Mesendoderm (in vitro differentiated cells): ENCODE data around the gene DIS3L.
A peak's percentile ranks its signal among the peaks of the same experiment; 100 is the strongest.

Source experiments
- DNase-seq: peaks from one replicate; pipeline ENCODE4 v3.0.0; 2013
- H2AK5ac ChIP-seq: 2 replicates; pipeline ENCODE4 v1.6.1; 2013; ENCODE audit warnings: low read length, inconsistent platforms
- H2BK120ac ChIP-seq: 2 replicates; pipeline ENCODE4 v1.6.1; 2013; ENCODE audit warnings: low read depth, mild to moderate bottlenecking, low read length, moderate library complexity, mixed read lengths
- H2BK15ac ChIP-seq: replicated peaks from 2 replicates; pipeline ENCODE4 v1.6.1; 2013; ENCODE audit warnings: low read depth, mild to moderate bottlenecking, moderate library complexity
- H2BK5ac ChIP-seq: 2 replicates; pipeline ENCODE4 v1.6.1; 2013; ENCODE audit warnings: low read length, inconsistent platforms
- H3K18ac ChIP-seq: 2 replicates; pipeline ENCODE4 v1.6.1; 2013; ENCODE audit warnings: mild to moderate bottlenecking, low read length, mixed read lengths
- H3K23ac ChIP-seq: one replicate; pipeline ENCODE4 v1.6.1; 2013; ENCODE audit warnings: low read length
- H3K27ac ChIP-seq: 2 replicates; pipeline ENCODE4 v1.5.1; 2013; ENCODE audit warnings: low read depth, mild to moderate bottlenecking, inconsistent platforms, low read length, moderate library complexity
- H3K27me3 ChIP-seq: 2 replicates; pipeline ENCODE4 v1.6.1; 2013; ENCODE audit warnings: low read length, control low read depth, mild to moderate bottlenecking, inconsistent platforms; ENCODE audit not compliant: insufficient read depth, poor library complexity
- H3K36me3 ChIP-seq: 2 replicates; pipeline ENCODE4 v1.6.1; 2013; ENCODE audit warnings: low read length, inconsistent platforms; ENCODE audit not compliant: control insufficient read depth, insufficient read depth
- H3K4ac ChIP-seq: one replicate; pipeline ENCODE4 v1.6.1; 2013; ENCODE audit warnings: low read depth, mild to moderate bottlenecking, low read length, moderate library complexity
- H3K4me1 ChIP-seq: 2 replicates; pipeline ENCODE4 v1.6.1; 2013; ENCODE audit warnings: low read depth, low read length, inconsistent platforms; ENCODE audit not compliant: control insufficient read depth
- H3K4me2 ChIP-seq: 2 replicates; pipeline ENCODE4 v1.6.1; 2013; ENCODE audit warnings: low read length
- H3K4me3 ChIP-seq: 2 replicates; pipeline ENCODE4 v1.5.1; 2013; ENCODE audit warnings: mild to moderate bottlenecking, low read length
- H3K56ac ChIP-seq: one replicate; pipeline ENCODE4 v1.6.1; 2013; ENCODE audit warnings: low read length
- H3K79me1 ChIP-seq: 2 replicates; pipeline ENCODE4 v1.6.1; 2013; ENCODE audit warnings: low read length, inconsistent platforms
- H3K79me2 ChIP-seq: 2 replicates; pipeline ENCODE4 v1.6.1; 2013; ENCODE audit warnings: mild to moderate bottlenecking, low read length; ENCODE audit not compliant: control insufficient read depth, insufficient read depth
- H3K9ac ChIP-seq: 2 replicates; pipeline ENCODE4 v1.6.1; 2013; ENCODE audit warnings: low read length, inconsistent platforms
- H4K5ac ChIP-seq: one replicate; pipeline ENCODE4 v1.6.1; 2013; ENCODE audit warnings: low read length
- H4K8ac ChIP-seq: one replicate; pipeline ENCODE4 v1.6.1; 2013; ENCODE audit warnings: low read depth, mild to moderate bottlenecking, control low read depth, low read length, moderate library complexity
- WGBS: extraction: QIAGEN DNeasy Blood & Tissue Kit; methylation state at CpG from one replicate; pipeline ENCODE4 v1.1.7; 2013; ENCODE audit warnings: low lambda C conversion rate, missing lambda C conversion rate; ENCODE audit not compliant: insufficient coverage; ENCODE audit errors: extremely low coverage; 5-methylcytosine and 5-hydroxymethylcytosine counted together

The DIS3L gene

GRCh38 chr15:66290007-66290406, 3.4 kb upstream of the DIS3L start:
- no peak overlapping the region for H3K23ac ChIP-seq
- H3K4me1 ChIP-seq: peaks cover 7% of the 10 kb centered on the region
- no peak overlapping the region for H3K4me2 ChIP-seq
- no peak overlapping the region for H2BK5ac ChIP-seq
- H3K79me2 ChIP-seq: no peaks in the 10 kb centered on the region
- no peaks in the 10 kb centered on the region for H3K36me3 ChIP-seq
- H3K27me3 ChIP-seq: no peaks in the 10 kb centered on the region
- no peak overlapping the region for H2BK15ac ChIP-seq
- no peak overlapping the region for H3K56ac ChIP-seq
- no peak overlapping the region for H2AK5ac ChIP-seq
- H4K8ac ChIP-seq: no peak overlapping the region
- no peak overlapping the region for H3K4me3 ChIP-seq
- no peak overlapping the region for H3K9ac ChIP-seq
- H3K4ac ChIP-seq: no peak overlapping the region
- H2BK120ac ChIP-seq: no peak overlapping the region
- no peak overlapping the region for H4K5ac ChIP-seq
- WGBS: no CpG with 5 or more reads among the region's 3 CpGs
- DNase-seq: no peak
- no peak overlapping the region for H3K18ac ChIP-seq
- no peak overlapping the region for H3K27ac ChIP-seq
- H3K79me1 ChIP-seq: no peaks in the 10 kb centered on the region

GRCh38 chr15:66290518-66290917, 2.9 kb upstream of the DIS3L start:
- Histone ChIP-seq H2BK5ac (no peak overlapping the region), H3K56ac (no peak overlapping the region), H2AK5ac (no peak overlapping the region), H3K36me3 (no peaks in the 10 kb centered on the region), H2BK15ac (no peak overlapping the region), H3K79me1 (no peaks in the 10 kb centered on the region), H3K27me3 (no peaks in the 10 kb centered on the region), H3K23ac (no peak overlapping the region), H3K4me2 (no peak overlapping the region), H4K8ac (no peak overlapping the region), H3K27ac (no peak overlapping the region), H4K5ac (no peak overlapping the region), H3K4me1 (peaks cover 8% of the 10 kb centered on the region), H3K18ac (no peak overlapping the region), H2BK120ac (no peak overlapping the region), H3K79me2 (no peaks in the 10 kb centered on the region), H3K4me3 (no peak overlapping the region), H3K4ac (no peak overlapping the region), H3K9ac (no peak overlapping the region)
- no peak for DNase-seq

DNA sequence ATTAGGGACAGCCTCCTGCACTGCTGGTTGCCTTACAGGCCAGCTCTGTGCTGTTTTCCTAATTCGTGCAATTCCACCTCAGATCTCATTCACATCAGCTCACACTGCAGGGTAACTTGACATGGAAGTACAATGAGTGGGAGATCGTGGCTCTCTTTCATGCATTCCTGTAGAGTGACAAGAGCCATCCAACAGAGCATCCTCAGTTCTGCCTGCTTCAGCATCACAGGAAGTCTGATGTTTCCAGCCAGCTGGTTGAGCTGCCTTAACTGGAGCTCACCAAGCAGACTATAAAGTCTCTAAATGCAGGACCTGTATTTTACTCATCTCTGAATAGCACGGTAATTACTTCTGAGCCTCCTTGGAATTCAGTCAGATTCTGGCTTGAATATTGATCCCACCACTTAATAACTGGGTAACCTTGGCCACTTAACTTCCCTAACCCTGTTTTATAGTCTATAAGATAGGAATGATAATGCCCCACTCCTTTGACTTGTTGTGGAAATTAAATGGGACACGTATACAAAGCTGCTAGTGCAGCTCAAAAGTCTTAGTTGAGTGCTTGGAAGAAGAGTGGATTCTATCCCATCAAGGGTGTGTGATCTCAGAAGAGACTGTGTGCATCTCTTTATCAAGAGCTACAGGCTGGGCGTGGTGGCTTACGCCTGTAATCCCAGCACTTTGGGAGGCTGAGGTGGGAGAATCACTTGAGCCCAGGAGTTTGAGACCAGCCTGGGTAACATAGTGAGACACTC, 1.4 kb upstream of the DIS3L start:
- peak; percentile 27 for DNase-seq

GRCh38 chr15:66292571-66293418, 573 bp upstream of the DIS3L start:
- H3K27ac ChIP-seq: peak overlapping the region; percentile 90
- no peak overlapping the region for H4K5ac ChIP-seq
- WGBS: no CpG with 5 or more reads among the region's 22 CpGs
- H3K79me2 ChIP-seq: no peaks in the 10 kb centered on the region
- peak overlapping the region; percentile 96 for H3K56ac ChIP-seq
- H3K36me3 ChIP-seq: no peaks in the 10 kb centered on the region
- H3K79me1 ChIP-seq: no peaks in the 10 kb centered on the region
- H2BK5ac ChIP-seq: peak overlapping the region; percentile 25
- DNase-seq: no peak
- H2AK5ac ChIP-seq: no peak overlapping the region
- H3K4me1 ChIP-seq: peaks cover 8% of the 10 kb centered on the region
- no peak overlapping the region for H4K8ac ChIP-seq
- H3K23ac ChIP-seq: no peak overlapping the region
- no peak overlapping the region for H2BK15ac ChIP-seq
- H3K27me3 ChIP-seq: no peaks in the 10 kb centered on the region
- peak overlapping the region; percentile 61 for H3K9ac ChIP-seq
- H2BK120ac ChIP-seq: no peak overlapping the region
- H3K4me3 ChIP-seq: peak overlapping the region; percentile 50
- peak overlapping the region; percentile 63 for H3K4me2 ChIP-seq
- peak overlapping the region; percentile 75 for H3K18ac ChIP-seq
- H3K4ac ChIP-seq: peak overlapping the region; percentile 88

More for the DNA sequence above, 1.4 kb upstream of the DIS3L start:
- no peak overlapping the region for H3K4me3 ChIP-seq
- no peaks in the 10 kb centered on the region for H3K36me3 ChIP-seq
- no peak overlapping the region for H3K23ac ChIP-seq
- no peak overlapping the region for H3K4ac ChIP-seq
- H3K4me2 ChIP-seq: no peak overlapping the region
- no peaks in the 10 kb centered on the region for H3K79me2 ChIP-seq
- WGBS: no CpG with 5 or more reads among the region's 6 CpGs
- H3K27me3 ChIP-seq: no peaks in the 10 kb centered on the region
- no peak overlapping the region for H2BK15ac ChIP-seq
- no peak overlapping the region for H4K5ac ChIP-seq
- H3K79me1 ChIP-seq: no peaks in the 10 kb centered on the region
- no peak overlapping the region for H3K27ac ChIP-seq
- H2AK5ac ChIP-seq: no peak overlapping the region
- H3K18ac ChIP-seq: no peak overlapping the region
- H3K9ac ChIP-seq: no peak overlapping the region
- no peak overlapping the region for H4K8ac ChIP-seq
- H3K4me1 ChIP-seq: peaks cover 8% of the 10 kb centered on the region
- H2BK5ac ChIP-seq: no peak overlapping the region
- H2BK120ac ChIP-seq: no peak overlapping the region
- no peak overlapping the region for H3K56ac ChIP-seq

DNA sequence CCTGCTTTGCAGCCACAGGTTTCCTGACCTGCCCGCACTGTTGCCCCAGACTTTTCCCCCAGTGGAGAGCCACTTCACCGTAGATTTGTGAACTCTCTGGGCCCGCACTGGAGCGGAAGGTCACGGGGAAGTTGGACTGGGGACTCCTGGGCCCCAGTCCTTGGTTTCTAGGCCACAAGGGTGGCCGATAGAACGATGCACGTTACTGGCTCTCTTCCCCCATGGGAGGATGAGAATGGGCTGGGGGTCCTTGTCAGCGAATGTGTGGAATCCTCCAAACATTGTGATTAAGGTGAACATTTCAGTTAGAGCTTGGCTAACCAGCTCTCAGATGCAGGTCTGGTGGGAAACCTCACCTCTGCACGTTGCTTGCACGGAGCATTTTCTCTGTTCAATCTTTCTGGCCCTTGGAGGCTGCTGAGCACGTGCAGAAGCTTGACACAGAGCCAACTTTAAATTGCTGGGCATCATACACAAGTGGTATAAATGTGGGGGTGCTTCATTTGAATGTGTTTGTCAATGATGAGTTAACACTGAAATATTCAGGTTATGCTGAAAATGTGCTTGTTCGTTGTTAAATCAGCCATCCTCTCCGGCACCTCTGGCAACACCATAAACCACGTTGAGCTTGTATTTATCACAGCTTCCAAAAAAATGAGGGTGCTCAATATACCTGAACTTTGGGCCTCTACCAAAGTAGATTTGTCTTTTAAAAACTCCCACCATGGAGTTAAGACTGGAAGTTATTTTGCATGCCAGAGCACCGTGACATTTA, 976 bp downstream of the DIS3L start:
- peak overlapping the region; percentile 30 for H3K4me2 ChIP-seq
- H3K27me3 ChIP-seq: no peaks in the 10 kb centered on the region
- peaks cover 10% of the 10 kb centered on the region for H3K4me1 ChIP-seq
- H3K36me3 ChIP-seq: no peaks in the 10 kb centered on the region
- H4K8ac ChIP-seq: peak overlapping the region; percentile 58
- H3K4me3 ChIP-seq: peak overlapping the region; percentile 2
- H3K79me2 ChIP-seq: no peaks in the 10 kb centered on the region
- H2BK5ac ChIP-seq: no peak overlapping the region
- H3K56ac ChIP-seq: peak overlapping the region; percentile 96
- H3K27ac ChIP-seq: peak overlapping the region; percentile 90
- H3K9ac ChIP-seq: peak overlapping the region; percentile 61
- no peak overlapping the region for H2AK5ac ChIP-seq
- peak overlapping the region; percentile 1 for H2BK120ac ChIP-seq
- H3K4ac ChIP-seq: peak overlapping the region; percentile 20
- H3K18ac ChIP-seq: peak overlapping the region; percentile 97
- no CpG with 5 or more reads among the region's 16 CpGs for WGBS
- peak; percentile 79 for DNase-seq
- H4K5ac ChIP-seq: no peak overlapping the region
- no peaks in the 10 kb centered on the region for H3K79me1 ChIP-seq
- no peak overlapping the region for H2BK15ac ChIP-seq
- peak overlapping the region; percentile 3 for H3K23ac ChIP-seq
